Kidney tubule cell (primary cell): ENCODE measurements around the gene SPAG16.

Experiments
- DNase-seq: peaks from one replicate; pipeline ENCODE4 v3.0.0-alpha.2; 2018; ENCODE audit warnings: low spot score

The SPAG16 gene

DNA sequence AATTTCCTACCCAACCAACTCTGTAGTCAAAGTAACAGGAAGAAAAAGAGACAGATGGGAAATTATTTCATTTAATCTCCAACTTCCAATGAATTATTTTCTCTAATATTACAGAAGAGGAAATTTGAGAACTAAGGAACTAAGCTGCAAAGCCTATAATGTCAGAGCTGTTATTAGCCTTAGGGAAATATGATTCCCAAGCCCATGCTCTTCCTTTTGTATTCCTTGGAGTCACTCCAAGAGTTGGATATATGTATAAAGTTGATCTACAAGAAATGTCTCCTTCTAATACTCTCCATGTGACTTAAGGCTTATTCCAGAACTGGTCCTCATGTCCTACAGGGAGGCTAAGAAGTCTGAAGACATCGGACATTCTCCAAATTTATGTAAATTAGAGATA is 1095.0 kb downstream of the SPAG16 start:
- DNase-seq, result no peak

GRCh38 chr2:214380681-214381080 is 1096.4 kb downstream of the SPAG16 start:
- DNase-seq, result no peak

- DNase-seq, result no peak
Observed at GRCh38 chr2:214382229-214382628, 1098.0 kb downstream of the SPAG16 start.

DNA sequence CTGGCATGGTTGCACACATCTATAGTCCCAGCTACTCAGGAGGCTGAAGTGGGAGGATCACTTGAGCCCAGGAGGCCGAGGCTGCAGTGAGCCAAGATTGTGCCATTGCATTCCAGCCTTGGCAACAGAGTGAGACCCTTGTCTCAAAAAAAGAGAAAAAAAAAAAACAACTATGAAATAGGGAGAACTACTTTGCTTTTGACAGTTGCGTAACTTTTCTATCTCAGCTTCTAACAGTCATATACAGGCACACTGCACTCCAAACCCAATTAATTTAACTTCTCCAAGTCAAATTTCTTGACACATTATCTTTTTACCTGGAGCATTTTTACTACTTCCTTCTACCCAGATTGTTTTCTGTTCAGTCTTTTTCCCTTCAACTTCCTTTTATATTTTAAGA is 1102.5 kb downstream of the SPAG16 start:
- DNase-seq, result no peak

DNA sequence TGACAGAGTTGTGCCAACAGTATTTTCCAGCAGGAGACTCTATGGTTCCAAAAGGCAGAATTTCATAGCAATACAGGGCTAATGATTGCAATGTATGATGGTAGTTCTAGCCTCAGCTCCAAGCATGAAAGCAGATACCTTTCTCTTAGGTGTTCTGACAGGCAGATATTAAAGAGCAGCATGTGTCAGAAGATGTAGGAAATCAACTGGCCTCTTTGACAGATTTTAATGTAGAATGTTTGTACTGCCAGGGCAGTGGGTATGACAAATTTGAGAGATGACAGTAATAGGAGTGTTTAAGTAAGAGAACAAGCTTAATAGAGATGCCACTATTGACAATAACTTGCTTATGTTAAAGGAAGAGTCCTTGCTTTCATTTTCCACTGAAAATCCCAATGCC is 1105.1 kb downstream of the SPAG16 start:
- DNase-seq, result no peak

GRCh38 chr2:214393796-214394195 is 1109.5 kb downstream of the SPAG16 start:
- no peak for DNase-seq

- no peak for DNase-seq
Observed at GRCh38 chr2:214395040-214395439, 1110.8 kb downstream of the SPAG16 start.

DNA sequence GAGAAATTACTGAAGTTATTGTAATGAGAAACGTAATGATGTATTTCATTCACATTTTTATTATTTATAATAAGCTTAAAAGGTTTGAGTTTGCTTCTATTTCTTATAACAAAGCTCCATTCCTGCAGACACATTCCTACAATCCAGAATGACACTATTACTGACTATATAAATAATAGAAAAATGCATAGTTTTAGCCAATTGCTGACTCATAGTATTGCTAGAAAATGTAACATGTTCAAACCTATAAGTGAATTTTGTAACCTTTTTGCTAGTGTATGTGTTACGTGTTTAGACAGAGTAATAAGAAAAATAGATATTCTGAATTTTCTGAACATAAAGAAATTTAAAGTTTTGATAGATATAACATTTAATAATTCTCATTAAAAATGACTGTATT is 1117.3 kb downstream of the SPAG16 start:
- DNase-seq, result no peak

GRCh38 chr2:214410128-214410775 is 1126.0 kb downstream of the SPAG16 start:
- no peak for DNase-seq

GRCh38 chr2:214410918-214411554 is 1126.8 kb downstream of the SPAG16 start, which contains the start of gene VWC2L:
Gene VWC2L (plus strand): TSS chr2:214411054. CDS start chr2:214414194, 3,140 bp downstream.
- peak; percentile 73 for DNase-seq

GRCh38 chr2:214412679-214413078 is 1128.4 kb downstream of the SPAG16 start:
- no peak for DNase-seq

DNA sequence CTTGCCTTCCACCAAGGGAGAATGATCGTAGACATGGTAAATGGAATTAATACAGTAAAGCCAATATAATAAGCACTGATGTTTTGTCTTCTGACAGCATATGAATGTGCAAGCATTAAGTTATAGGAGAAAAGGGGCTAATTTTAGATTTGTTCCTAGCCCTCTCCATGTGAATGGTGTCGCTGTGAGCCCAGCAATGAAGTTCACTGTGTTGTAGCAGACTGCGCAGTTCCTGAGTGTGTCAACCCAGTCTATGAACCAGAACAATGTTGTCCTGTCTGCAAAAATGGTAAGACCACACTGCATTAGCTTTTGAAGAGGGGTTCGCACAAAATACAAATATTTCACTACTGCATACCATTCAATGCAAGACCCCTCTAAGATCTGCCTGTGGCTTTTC is 1152.2 kb downstream of the SPAG16 start:
- no peak for DNase-seq

GRCh38 chr2:214450118-214450894 is 1166.0 kb downstream of the SPAG16 start:
- DNase-seq, result peak; percentile 24

DNA sequence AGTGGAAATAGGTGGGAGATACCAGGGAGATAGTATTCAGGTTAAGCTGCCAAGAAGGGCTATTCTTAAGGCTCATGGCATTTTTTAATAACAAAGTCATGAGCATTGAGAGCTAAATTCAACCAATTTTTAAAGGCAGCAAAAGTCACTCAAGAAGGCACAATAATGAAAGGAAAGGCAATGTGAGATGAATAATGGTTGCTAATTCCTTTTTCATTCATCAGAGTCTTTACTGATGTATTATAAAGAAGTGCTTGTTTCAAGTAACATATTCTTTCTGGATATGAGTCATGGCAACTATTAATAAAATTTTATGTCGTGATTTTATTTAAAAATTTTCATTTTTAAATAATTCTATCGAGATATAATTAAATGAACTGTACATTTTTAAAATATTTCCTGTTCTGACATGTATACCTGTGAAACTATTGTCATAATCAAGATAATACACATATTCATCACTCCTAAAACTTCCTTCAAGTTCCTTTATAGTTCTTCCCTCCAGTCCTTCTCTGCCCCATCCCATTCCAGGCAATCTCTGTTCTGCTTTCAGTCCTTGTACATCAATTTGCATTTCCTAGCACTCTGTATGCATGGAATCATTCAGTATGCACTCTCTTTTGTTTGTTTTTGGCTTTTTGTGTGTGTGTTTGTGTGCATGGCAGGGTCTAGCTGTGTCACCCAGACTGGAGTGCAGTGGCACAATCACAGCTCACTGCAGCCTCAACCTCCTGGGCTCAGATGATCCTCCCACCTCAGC is 1167.4 kb downstream of the SPAG16 start:
- no peak for DNase-seq
